Small intestine (tissue), 16 donors: Measurements from ENCODE around the gene IGFL2. TPM values are rescaled to one million over a fixed set of nuclear protein-coding genes. Genes with fewer than 3 reads are reported as not detected.
"Not testable (repeated sequence)": the region's sequence is repeated elsewhere in the genome, so short reads cannot be mapped to it uniquely, and the experiment has no call there.

ENCODE experiments used
- DNase-seq, 2 donors: peaks; one replicate each; pipeline versions ENCODE4 v3.0.0 to v3.0.0-alpha.2; 2013
- FAIRE-seq: peaks from 2 replicates; lab custom pipeline; 2012; peaks lifted over from hg19 to GRCh38; lab: Jason Lieb, UNC
- H3K27ac ChIP-seq, 3 donors: one replicate each; pipeline ENCODE4 v1.5.1; 2013; ENCODE audit warnings: low read length in 2 of 3, mild to moderate bottlenecking in 2 of 3, control low read depth in 1 of 3, inconsistent platforms in 1 of 3, low read depth in 1 of 3, moderate library complexity in 1 of 3
- H3K27me3 ChIP-seq, 3 donors: one replicate each; pipeline ENCODE4 v1.6.1; 2013; ENCODE audit warnings: low read length in 3 of 3, inconsistent platforms in 1 of 3; ENCODE audit not compliant: control insufficient read depth in 3 of 3, insufficient read depth in 3 of 3
- H3K36me3 ChIP-seq, 3 donors: one replicate each; pipeline ENCODE4 v1.6.1; 2013; ENCODE audit warnings: low read length in 3 of 3, inconsistent platforms in 1 of 3, low read depth in 1 of 3, mild to moderate bottlenecking in 1 of 3, moderate library complexity in 1 of 3; ENCODE audit not compliant: control insufficient read depth in 3 of 3, insufficient read depth in 2 of 3
- H3K4me1 ChIP-seq, 3 donors: one replicate each; pipeline ENCODE4 v1.6.1; 2013; ENCODE audit warnings: low read length in 2 of 3, inconsistent platforms in 1 of 3, low read depth in 1 of 3, mild to moderate bottlenecking in 1 of 3, moderate library complexity in 1 of 3; ENCODE audit not compliant: control insufficient read depth in 3 of 3, insufficient read depth in 2 of 3
- H3K4me3 ChIP-seq, 3 donors: one replicate each; pipeline ENCODE4 v1.5.1; 2013; ENCODE audit warnings: low read length in 3 of 3, control low read depth in 1 of 3, inconsistent platforms in 1 of 3, low read depth in 1 of 3, mild to moderate bottlenecking in 1 of 3, moderate library complexity in 1 of 3
- H3K9me3 ChIP-seq, 2 donors: one replicate each; pipeline ENCODE4 v1.6.1; 2013; ENCODE audit warnings: low read depth in 1 of 2, low read length in 1 of 2; ENCODE audit not compliant: control insufficient read depth in 2 of 2, insufficient read depth in 1 of 2
- WGBS, 3 donors: extraction: QIAGEN DNeasy Blood & Tissue Kit; methylation state at CpG; one replicate each; pipeline ENCODE4 v1.1.7; 2013; 5-methylcytosine and 5-hydroxymethylcytosine counted together
- long read RNA-seq, 10 donors: transcript quantifications; one replicate each; lab custom pipeline, GENCODE V29; 2026
- polyA plus RNA-seq, 4 donors: library from polyadenylated mRNA; stranded (reverse) in 3 of 4; unstranded in 1 of 4; fragments of 200-250 nt in 3 of 4; fragments of 120-200 nt in 1 of 4; gene quantifications; one replicate each; pipeline versions ENCODE4 v1.2.1 to v1.2.3, GENCODE V29; 2013
- donor health status: healthy with polysubstance abuse.
- donor health status: control.
- donor health status: control.
- donor health status: Bipolar disorder and iron deficiency.
- donor health status: healthy.

The IGFL2 gene
- polyA plus RNA-seq = 1 to 10 TPM in 1 of 4 donors, under 1 TPM in 1, not detected in 2; 0.16 to 2.0 TPM
- long read RNA-seq, donor 1, partial matches to known transcripts = 0 of 1 reads
- long read RNA-seq, donor 1, other reads (novel, unspliced or antisense) = 0 of 1 reads
- long read RNA-seq, donor 2 = 0 reads
- long read RNA-seq, donor 3 = 0 reads
- long read RNA-seq, donor 4 = 0 reads
- long read RNA-seq, donor 5 = 0 reads
- long read RNA-seq, donor 6 = 0 reads
- long read RNA-seq, donor 7 = 0 reads
- long read RNA-seq, donor 8 = 0 reads
- long read RNA-seq, donor 9 = 0 reads
- long read RNA-seq, donor 10, partial matches to known transcripts = 0 of 2 reads
- long read RNA-seq, donor 10, other reads (novel, unspliced or antisense) = 0 of 2 reads

DNA sequence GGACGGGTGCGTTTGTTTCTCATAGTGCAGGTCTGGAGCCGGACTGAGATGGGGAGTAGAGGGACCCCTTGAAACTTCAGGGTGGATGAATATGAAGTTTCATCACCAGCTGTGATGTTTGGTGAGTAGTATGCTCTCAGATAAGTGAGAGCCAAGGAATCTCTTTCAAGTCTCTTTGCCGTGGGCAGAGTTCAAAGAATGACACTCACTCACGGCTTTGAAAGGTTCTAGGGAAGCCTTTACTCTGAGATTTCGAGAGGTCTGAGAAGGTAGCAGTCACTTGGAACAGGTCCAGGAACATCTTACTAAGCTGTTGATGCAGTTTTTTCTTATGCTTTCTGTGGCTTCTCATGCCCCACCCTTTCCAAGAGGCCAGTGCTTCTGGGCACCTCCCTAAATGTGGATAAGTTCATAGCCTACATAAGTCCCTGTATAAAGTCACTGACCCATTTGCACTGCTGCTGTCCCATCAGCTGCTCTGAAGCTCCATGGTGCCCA, at the start of gene IGFL2:
IGFL2 (plus strand) TSS at position 448 of the 498 bp plus-strand sequence; CDS start at position 489, 41 bp downstream.
- Histone ChIP-seq H3K4me3 (no peak within 1 kb of the TSS), H3K9me3 (no peaks in the 10 kb centered on the region), H3K36me3 (no peaks in the 10 kb centered on the region), H3K27ac (no peak within 1 kb of the TSS), H3K4me1 (peaks cover 0 to 4% (median 0%) of the 10 kb centered on the region in 3 donors), H3K27me3 (peaks cover 0 to 5% (median 2%) of the 10 kb centered on the region in 3 donors)
- DNase-seq (peak in 1 of 2 donors; percentile 26), FAIRE-seq (no peak)
- 41 to 58% (median 46%) methylated on average over 6 of the region's 6 CpGs for WGBS, 3 donors

DNA sequence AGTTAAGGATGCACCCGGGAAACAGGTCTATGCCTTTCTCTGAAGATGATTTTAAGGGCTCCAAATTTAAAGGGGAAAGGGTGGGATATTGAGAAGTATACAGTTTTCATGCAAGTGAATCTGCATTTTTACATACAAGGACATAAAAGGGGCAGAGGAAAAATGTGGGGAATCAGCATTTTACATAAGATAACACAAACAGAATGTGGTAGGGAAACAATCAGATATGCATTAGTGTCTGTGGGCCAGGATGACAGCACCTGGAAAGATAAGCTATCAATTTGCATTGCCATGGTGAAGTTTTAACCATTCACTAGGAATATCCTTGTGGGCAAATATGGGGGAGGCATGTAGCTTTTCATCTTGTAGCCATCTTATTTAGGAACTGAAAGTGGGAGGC, 47.7 kb upstream of the IGFL2 start:
- H3K4me3 ChIP-seq = no peak overlapping the region
- peaks cover 0 to 1% (median 0%) of the 10 kb centered on the region in 3 donors for H3K27me3 ChIP-seq
- WGBS, 3 donors = 41 to 58% (median 58%) methylated on average over 1 of the region's 1 CpG
- no peak for FAIRE-seq
- no peaks in the 10 kb centered on the region for H3K4me1 ChIP-seq
- H3K27ac ChIP-seq = no peak overlapping the region
- DNase-seq = no peak
- peaks cover 0 to 20% of the 10 kb centered on the region in 2 donors for H3K9me3 ChIP-seq
- H3K36me3 ChIP-seq = no peaks in the 10 kb centered on the region

DNA sequence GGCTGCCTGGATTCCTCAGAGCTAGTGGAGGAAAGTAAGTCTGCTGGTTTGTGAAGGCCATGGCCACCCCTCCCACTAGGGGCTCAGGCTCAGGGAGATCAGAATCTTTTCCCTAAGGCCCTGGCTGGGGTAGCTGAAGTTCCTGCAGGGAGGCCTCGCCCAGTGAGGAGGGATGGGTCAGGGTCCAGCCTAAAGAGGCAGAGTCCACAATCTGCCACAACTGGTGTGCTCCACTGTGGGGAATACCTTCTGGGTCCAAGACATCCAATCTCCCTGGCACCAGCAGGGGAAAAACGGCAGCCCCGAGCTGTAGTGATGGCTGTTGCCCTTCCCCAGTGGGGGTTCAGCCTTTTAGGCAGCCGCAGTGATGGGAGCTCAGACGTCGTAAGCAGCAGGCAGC, 46.7 kb upstream of the IGFL2 start:
- FAIRE-seq (no peak), DNase-seq (peak in 1 of 2 donors; percentile 5)
- no peak overlapping the region for H3K27ac ChIP-seq
- H3K27me3 ChIP-seq = peaks cover 0 to 4% (median 0%) of the 10 kb centered on the region in 3 donors
- no peak overlapping the region for H3K4me3 ChIP-seq
- peaks cover 0 to 23% of the 10 kb centered on the region in 2 donors for H3K9me3 ChIP-seq
- H3K36me3 ChIP-seq = no peaks in the 10 kb centered on the region
- no peaks in the 10 kb centered on the region for H3K4me1 ChIP-seq
- 47 to 59% (median 56%) methylated on average over 6 of the region's 6 CpGs for WGBS, 3 donors

DNA sequence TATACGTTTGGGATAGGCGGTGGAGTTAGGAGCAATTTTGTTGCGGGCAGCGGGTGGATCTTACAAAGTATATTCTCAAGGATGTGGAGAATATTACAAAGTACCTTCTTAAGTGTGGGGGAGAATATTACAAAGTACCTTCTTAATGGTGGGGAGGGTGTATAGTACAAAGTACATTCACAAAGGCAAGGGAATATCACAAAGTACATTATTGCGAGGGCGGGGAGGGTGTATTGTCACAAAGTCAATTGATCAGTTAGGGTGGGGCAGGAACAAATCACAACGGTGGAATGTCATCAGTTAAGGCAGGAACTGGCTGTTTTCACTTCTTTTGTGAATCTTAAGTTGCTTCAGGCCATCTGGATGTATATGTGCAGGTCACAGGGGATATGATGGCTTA, 45.7 kb upstream of the IGFL2 start:
- H3K9me3 ChIP-seq = peaks cover 0 to 23% of the 10 kb centered on the region in 2 donors
- not testable (repeated sequence) for H3K27ac ChIP-seq, FAIRE-seq, H3K27me3 ChIP-seq, H3K4me1 ChIP-seq, DNase-seq, H3K36me3 ChIP-seq, H3K4me3 ChIP-seq
- WGBS, 3 donors = 65 to 75% (median 69%) methylated on average over 7 of the region's 7 CpGs

DNA sequence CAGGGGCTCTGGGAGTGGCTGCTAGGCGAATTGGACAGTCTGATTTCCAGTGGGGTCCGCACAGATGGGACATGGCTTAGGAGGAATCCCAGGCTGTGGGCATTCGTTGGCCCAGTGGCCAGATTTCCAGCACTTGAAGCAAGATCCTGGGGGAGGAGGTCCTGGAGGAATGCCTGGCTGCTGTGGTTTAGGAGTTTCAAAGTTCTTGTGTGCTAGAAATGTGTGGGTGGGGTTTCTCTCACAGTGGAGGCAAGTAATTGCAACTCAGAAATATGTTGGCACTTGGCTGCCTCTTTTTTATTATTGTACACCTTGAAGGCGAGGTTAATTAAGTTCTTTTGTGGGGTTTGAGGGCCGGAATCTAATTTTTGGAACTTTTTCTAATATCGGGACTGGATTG, 40.7 kb upstream of the IGFL2 start:
- FAIRE-seq (no peak), DNase-seq (no peak)
- no peaks in the 10 kb centered on the region for H3K36me3 ChIP-seq
- WGBS, 3 donors = 70 to 72% (median 71%) methylated on average over 6 of the region's 6 CpGs
- no peak overlapping the region for H3K4me3 ChIP-seq
- H3K9me3 ChIP-seq = peaks cover 0 to 19% of the 10 kb centered on the region in 2 donors
- H3K4me1 ChIP-seq = no peaks in the 10 kb centered on the region
- peaks cover 0 to 4% (median 3%) of the 10 kb centered on the region in 3 donors for H3K27me3 ChIP-seq
- H3K27ac ChIP-seq = no peak overlapping the region

DNA sequence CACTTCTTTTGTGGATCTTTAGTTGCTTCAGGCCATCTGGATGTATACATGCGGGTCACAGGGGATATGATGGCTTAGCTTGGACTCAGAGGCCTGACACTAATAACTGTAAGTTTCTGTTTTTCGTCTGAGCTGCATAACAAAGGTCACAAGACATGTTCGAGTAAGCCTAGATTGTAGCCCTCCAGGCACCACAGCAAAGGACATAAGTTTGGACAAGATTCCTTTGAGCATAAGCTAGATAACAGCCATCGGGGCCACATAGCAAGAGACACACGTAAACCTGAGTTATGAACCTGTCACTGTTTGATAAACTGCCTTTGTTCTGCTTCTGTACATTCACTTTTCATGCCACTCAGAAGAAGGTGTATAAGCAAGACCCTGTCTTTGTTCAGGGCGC, 38.2 kb upstream of the IGFL2 start:
- Histone ChIP-seq H3K9me3 (peaks cover 0 to 6% of the 10 kb centered on the region in 2 donors), H3K36me3 (no peaks in the 10 kb centered on the region), H3K27ac (no peak overlapping the region), H3K4me3 (no peak overlapping the region), H3K27me3 (peaks cover 0 to 6% (median 2%) of the 10 kb centered on the region in 3 donors), H3K4me1 (no peaks in the 10 kb centered on the region)
- FAIRE-seq (no peak), DNase-seq (no peak)
- WGBS, 3 donors = 55 to 61% (median 59%) methylated on average over 6 of the region's 6 CpGs

DNA sequence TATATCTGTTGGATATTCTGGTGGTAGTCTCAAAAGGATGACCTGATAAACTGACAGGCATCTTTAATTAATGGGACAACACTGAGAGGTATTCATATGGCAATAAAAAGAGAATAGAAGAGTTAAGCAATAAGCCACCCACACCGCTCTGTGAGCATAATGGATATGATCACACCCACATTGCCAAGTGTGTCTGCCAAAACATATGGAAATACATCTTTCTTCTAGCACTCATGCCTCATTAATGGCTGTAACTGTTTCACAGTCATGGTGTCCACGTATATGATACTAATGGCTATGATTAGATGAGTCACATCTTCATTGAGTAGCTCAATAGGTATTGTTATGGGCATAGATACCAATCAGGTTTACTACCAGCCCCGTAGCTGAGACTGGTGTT, 36.7 kb upstream of the IGFL2 start:
- Histone ChIP-seq H3K27me3 (peaks cover 0 to 13% (median 0%) of the 10 kb centered on the region in 3 donors), H3K27ac (no peak overlapping the region), H3K4me1 (no peaks in the 10 kb centered on the region), H3K36me3 (no peaks in the 10 kb centered on the region), H3K4me3 (no peak overlapping the region), H3K9me3 (no peaks in the 10 kb centered on the region)
- DNase-seq = no peak
- no peak for FAIRE-seq
- 27 to 54% (median 37%) methylated on average over 3 of the region's 3 CpGs for WGBS, 3 donors

DNA sequence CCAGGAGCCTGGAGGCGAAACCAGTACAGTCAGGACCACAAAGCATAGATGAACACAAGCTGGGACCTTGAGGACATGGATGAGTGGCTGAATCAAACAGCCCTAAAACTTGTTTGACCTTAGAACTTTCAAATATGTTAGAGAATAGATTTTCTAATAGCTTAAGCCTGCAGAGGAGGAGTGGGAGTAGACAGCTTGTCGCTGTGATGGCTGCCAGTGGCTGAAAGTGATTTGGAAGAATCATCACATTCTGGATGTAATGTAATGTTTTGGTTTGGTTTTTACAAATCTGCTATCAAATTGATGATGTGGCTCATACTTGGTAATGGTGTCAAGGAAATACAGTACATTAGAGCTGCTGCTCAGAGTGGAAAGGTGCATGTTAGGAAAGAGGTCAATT, 35.5 kb upstream of the IGFL2 start:
- DNase-seq = no peak
- Histone ChIP-seq H3K9me3 (no peaks in the 10 kb centered on the region), H3K4me1 (no peaks in the 10 kb centered on the region), H3K27me3 (peaks cover 0 to 13% (median 0%) of the 10 kb centered on the region in 3 donors), H3K4me3 (no peak overlapping the region), H3K36me3 (no peaks in the 10 kb centered on the region), H3K27ac (no peak overlapping the region)
- WGBS, 3 donors = 54 to 65% (median 59%) methylated on average over 2 of the region's 2 CpGs
- no peak for FAIRE-seq
